Activated T-cell treated with anti-CD3 and anti-CD28 coated beads, Interleukin-2, amount 50 U/mL, for 4 hours (primary cell): Measurements from ENCODE around the gene C1orf141. TPM values are rescaled to one million over a fixed set of nuclear protein-coding genes. Genes with fewer than 3 reads are reported as not detected.

ENCODE experiments used
- ATAC-seq, 2 donors: fragments of 200-7000 bp; cut with Tn5 transposase; one replicate each; pipeline ENCODE4 v1.10.0; 2021
- DNase-seq: peaks from one replicate; pipeline ENCODE4 v3.0.0-alpha.2; 2020
- H3K27me3 Mint-ChIP-seq: one replicate; pipeline ENCODE4 v1.8.0; 2021; ENCODE audit warnings: low read depth, mixed read lengths
- H3K36me3 Mint-ChIP-seq: one replicate; pipeline ENCODE4 v1.8.0; 2022; ENCODE audit warnings: mixed read lengths; ENCODE audit not compliant: insufficient read depth
- H3K4me1 Mint-ChIP-seq: one replicate; pipeline ENCODE4 v1.8.0; 2021; ENCODE audit warnings: low read depth, mixed read lengths
- H3K4me3 Mint-ChIP-seq: one replicate; pipeline ENCODE4 v1.8.0; 2021; ENCODE audit warnings: mild to moderate bottlenecking, moderate library complexity, mixed read lengths
- H3K9me3 Mint-ChIP-seq: one replicate; pipeline ENCODE4 v1.8.0; 2021; ENCODE audit warnings: mixed read lengths
- total RNA-seq, 3 donors: library from RNA; stranded (reverse); gene quantifications; one replicate each; pipeline ENCODE4 v1.2.1, GENCODE V29; 2021

C1orf141 gene
- total RNA-seq, 3 donors from 2014 or later = 0.11 to 0.25 TPM; not detected in 1

DNA sequence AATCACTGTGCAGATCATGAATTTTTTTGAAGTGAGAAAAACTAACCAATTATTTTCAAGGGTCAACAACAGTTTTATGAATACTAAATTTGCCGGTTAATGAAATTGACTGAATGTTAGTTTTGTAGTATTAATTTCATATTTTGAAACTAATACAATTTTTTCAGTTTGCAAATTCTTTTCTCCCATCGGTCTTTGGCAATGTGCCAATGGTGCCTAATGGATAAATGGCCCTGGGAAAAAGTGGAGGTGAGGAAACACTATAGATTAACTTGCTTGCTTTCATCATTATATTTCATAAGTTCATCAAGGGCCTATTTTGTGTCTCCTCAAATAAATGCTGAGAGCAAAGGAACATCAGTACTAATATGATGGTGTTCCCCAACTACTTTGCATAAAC, 4.1 kb downstream of the C1orf141 start:
- no peaks in the 10 kb centered on the region for H3K9me3 Mint-ChIP-seq
- ATAC-seq = no peak

DNA sequence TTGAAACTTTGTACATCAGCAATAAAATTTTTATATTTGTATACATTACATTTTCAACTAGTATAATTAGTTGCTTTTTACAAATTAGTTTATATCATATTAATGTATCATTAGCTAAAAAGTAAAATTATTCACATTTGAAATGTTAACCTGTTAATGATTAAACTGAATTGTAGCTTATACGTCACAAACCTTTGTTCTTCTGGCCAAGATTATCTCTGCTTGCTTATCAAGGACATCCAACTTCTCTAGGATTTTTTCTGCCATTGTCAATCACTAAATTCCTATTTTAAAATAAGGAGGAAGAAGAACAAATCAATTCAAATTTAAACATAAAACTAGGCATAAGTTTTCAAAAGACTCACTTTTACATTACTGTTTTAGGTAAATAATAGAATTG, 7.8 kb downstream of the C1orf141 start:
- ATAC-seq (no peak), DNase-seq (no peak)
- no peaks in the 10 kb centered on the region for H3K27me3 Mint-ChIP-seq
- no peaks in the 10 kb centered on the region for H3K36me3 Mint-ChIP-seq
- H3K4me3 Mint-ChIP-seq = no peak overlapping the region
- H3K9me3 Mint-ChIP-seq = no peaks in the 10 kb centered on the region
- H3K4me1 Mint-ChIP-seq = no peaks in the 10 kb centered on the region

More for the DNA sequence above, 4.1 kb downstream of the C1orf141 start:
- Mint-ChIP-seq H3K4me3 (no peak overlapping the region), H3K36me3 (no peaks in the 10 kb centered on the region), H3K4me1 (peaks cover 4% of the 10 kb centered on the region), H3K27me3 (peaks cover 4% of the 10 kb centered on the region)
- no peak for DNase-seq

DNA sequence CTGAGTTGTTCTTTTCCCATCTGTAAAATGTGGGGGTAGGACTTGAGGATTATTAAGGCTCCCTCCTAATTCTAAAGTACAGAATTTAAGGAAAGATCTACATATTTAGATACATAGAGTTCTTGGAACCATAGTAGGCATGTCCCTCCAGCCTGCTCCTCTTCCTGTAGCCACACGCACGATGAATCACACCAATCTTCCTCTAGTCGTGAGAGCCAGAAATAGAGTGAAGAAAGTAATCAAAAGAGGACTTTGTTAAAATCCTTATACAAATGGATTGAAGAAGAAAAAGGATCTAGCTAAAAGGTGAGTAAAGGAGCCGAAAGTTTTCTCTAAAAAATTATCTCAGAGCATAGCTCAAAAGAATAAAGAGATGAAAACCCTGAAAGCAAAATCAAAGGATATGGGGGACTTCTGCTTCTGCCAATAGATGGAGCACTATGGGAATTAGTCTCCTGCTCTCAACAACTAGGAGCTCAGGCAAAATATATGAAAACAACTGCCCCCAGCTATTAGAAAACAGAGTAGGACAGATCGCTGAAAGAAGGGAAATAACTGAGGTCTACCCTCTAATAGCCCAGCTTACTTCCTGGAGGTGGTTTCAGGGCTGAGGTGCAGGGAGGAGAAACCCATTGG, 8.5 kb downstream of the C1orf141 start:
- Mint-ChIP-seq H3K36me3 (no peaks in the 10 kb centered on the region), H3K9me3 (no peaks in the 10 kb centered on the region), H3K4me3 (no peak overlapping the region), H3K27me3 (no peaks in the 10 kb centered on the region), H3K4me1 (no peaks in the 10 kb centered on the region)
- ATAC-seq = no peak
- DNase-seq = no peak

DNA sequence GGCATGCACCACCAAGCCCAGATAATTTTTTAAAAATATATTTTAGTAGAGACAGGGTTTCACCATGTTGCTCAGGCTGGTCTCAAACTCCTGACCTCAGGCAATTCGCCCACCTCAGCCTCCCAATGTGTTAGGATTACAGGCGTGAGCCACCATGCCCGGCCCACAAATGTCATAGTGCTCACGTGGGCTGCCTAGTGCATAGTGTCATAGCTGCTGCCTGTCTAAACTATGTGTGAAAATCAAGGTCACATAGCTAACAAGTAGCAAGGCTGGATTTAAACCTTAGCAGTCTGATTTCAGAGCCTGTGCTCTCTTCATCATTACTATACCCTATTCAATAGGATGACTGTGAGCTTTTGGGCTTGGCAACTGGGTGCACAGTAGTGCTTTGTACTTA, 10.3 kb downstream of the C1orf141 start:
- no peak overlapping the region for H3K4me3 Mint-ChIP-seq
- no peaks in the 10 kb centered on the region for H3K9me3 Mint-ChIP-seq
- no peak for DNase-seq
- no peaks in the 10 kb centered on the region for H3K36me3 Mint-ChIP-seq
- ATAC-seq = no peak
- H3K27me3 Mint-ChIP-seq = no peaks in the 10 kb centered on the region
- H3K4me1 Mint-ChIP-seq = no peaks in the 10 kb centered on the region

DNA sequence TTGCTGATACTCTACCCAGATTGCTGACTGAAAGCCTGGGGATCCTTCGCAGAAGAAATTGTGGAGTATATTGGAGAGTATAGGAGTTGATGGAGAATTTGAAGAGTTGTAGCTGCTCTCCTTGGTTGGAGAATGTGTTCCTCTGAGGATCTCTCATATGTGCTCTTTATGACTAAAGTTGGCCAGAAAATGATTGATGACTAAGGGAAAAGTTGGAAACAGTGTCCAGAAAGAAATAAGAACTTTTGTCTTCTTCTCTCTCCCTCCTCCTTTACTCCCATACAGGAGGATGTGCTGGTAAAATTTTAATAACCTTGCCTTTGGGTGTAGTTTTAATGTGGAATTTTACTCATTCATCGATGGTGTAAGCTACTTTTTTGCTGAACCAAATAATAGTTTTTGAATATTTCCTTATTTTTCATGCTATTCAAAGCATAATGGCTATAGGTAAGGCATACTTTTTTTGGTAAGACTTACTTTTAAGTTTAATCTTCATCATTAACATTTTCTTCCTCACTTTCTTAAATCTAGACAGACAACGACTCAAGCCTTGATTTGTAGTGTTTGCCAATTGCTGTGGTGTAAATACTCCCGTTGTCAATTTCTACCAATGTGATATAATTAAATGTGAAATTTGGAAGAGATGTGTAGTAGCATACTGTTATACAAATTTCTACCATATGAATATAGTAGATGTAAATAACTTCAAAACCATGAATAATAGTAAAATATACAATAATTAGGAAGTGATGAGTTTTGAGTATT, 13.7 kb downstream of the C1orf141 start:
- Mint-ChIP-seq H3K36me3 (no peaks in the 10 kb centered on the region), H3K27me3 (no peaks in the 10 kb centered on the region), H3K9me3 (no peaks in the 10 kb centered on the region), H3K4me3 (no peak overlapping the region), H3K4me1 (peaks cover 5% of the 10 kb centered on the region)
- no peak for ATAC-seq
- no peak for DNase-seq

DNA sequence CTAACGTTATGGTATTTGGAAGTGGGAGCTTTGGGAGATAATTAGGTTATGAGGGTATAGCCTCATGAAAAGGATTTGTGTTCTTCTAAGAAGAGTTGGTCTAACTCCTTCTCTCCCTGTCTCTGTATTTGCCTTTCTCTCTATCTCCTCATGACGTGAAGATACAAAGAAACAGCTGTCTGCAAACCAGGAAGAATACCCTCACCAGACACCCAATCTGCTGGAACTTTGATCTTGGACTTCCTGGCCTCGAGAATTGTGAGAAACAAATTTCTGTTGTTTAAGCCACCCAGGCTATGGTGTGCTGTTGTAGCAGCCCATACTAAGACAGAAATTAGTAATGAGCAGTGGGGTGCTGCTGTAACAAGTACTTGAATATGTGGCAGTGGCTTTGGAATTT, 16.1 kb downstream of the C1orf141 start:
- H3K27me3 Mint-ChIP-seq = no peaks in the 10 kb centered on the region
- no peak for ATAC-seq
- H3K4me3 Mint-ChIP-seq = no peak overlapping the region
- DNase-seq = no peak
- no peaks in the 10 kb centered on the region for H3K36me3 Mint-ChIP-seq
- H3K9me3 Mint-ChIP-seq = peaks cover 8% of the 10 kb centered on the region
- peaks cover 5% of the 10 kb centered on the region for H3K4me1 Mint-ChIP-seq

DNA sequence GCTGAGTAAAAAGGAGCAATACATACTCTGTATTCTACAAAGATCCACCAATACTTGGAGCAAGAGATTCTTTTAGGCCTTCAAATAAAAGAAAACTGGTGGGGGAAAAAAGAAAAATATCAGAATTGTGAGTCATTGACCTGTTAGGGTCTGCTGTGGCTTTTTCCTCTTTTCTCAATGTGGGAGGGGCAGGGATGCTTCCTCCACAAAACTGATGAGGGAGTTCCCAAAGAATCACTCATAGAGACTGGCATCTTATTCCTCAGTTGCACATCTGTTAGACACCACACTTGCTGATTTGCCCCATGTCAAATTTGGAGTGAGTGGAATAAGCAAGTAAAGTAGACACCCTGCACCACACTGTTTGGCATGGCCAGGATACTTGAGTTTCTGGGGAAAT, 16.6 kb downstream of the C1orf141 start:
- H3K9me3 Mint-ChIP-seq = peaks cover 9% of the 10 kb centered on the region
- DNase-seq (no peak), ATAC-seq (no peak)
- peaks cover 5% of the 10 kb centered on the region for H3K4me1 Mint-ChIP-seq
- H3K4me3 Mint-ChIP-seq = no peak overlapping the region
- no peaks in the 10 kb centered on the region for H3K27me3 Mint-ChIP-seq
- H3K36me3 Mint-ChIP-seq = no peaks in the 10 kb centered on the region

DNA sequence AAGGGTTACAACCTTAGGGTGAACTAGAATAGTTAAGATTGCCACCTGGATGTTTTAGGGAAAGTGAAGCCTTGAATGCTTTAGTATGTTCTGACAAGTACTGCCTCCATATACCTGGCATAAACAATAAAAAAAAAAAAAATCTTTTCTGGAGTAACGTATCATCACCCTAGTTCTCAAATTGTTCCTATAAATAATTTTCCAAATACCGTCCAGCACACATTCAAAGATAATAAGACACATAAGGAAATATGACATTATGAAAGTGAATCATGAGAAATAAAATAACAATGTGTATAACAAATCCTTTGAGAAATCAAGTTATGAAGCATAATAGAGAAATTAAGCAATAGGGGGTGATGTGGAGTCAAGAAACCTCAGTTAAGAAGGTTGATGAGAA, 20.6 kb downstream of the C1orf141 start:
- Mint-ChIP-seq H3K4me3 (no peak overlapping the region), H3K4me1 (peaks cover 7% of the 10 kb centered on the region), H3K9me3 (peaks cover 9% of the 10 kb centered on the region), H3K36me3 (no peaks in the 10 kb centered on the region), H3K27me3 (no peaks in the 10 kb centered on the region)
- ATAC-seq = no peak
- DNase-seq = no peak

DNA sequence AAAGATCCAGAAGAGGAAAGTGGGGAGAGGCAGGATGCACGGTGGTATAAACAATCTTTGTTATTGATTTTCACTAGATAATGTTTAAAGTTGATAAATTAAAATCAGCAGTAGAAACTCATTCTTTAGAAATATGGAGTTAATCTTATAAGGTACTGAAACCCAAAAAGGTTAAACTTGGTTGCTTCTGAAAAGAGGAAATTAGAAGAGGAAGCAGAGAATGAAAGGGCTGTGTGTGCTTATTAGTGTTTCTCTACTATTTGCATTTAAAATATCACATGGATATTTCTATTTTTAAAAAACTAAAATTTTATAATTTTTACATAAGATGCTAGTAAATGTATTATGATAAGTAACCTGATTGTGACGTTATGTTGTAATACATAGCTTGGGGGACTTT, 24.4 kb downstream of the C1orf141 start:
- H3K4me1 Mint-ChIP-seq = peaks cover 2% of the 10 kb centered on the region
- no peak overlapping the region for H3K4me3 Mint-ChIP-seq
- no peaks in the 10 kb centered on the region for H3K27me3 Mint-ChIP-seq
- no peaks in the 10 kb centered on the region for H3K36me3 Mint-ChIP-seq
- peaks cover 9% of the 10 kb centered on the region for H3K9me3 Mint-ChIP-seq
- DNase-seq = no peak
- no peak for ATAC-seq

DNA sequence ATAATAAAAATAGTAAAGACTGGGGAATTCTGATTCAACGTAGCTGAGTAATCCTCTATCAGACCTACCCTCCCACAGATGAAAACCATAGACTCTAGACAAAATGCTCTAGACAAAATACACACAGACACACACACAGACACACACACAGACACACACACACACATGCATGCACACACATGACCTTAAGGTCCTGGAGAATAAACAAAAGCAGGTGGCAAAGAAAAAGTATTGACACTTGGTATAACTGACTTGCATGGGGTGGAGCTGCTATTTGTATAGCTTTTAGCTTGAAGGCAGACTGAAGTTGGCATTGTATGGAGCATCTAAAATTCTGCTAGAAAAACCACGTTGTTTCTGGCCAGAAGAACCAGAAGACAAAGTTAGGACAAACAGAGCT, 29.3 kb downstream of the C1orf141 start:
- peaks cover 12% of the 10 kb centered on the region for H3K27me3 Mint-ChIP-seq

DNA sequence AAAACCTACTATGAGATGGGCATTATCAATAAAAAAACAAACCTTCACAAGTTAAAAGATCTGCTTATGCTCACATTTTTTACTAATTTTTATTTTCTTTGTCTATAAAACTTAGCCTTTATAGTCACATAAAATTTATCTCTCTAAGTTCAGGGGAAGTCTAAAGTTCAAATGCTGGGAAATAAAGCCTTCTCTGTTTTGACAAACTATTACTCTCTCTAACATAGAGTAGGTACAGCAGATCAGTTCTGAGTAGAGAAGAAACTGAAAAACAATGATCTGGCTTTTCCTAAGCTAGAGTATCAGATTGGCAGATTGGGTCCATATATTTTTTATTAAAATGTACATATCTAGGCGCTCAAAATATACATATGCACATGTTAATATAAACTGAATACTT, 31.2 kb downstream of the C1orf141 start:
- no peaks in the 10 kb centered on the region for H3K9me3 Mint-ChIP-seq
- no peaks in the 10 kb centered on the region for H3K36me3 Mint-ChIP-seq
- no peaks in the 10 kb centered on the region for H3K4me1 Mint-ChIP-seq
- ATAC-seq (no peak), DNase-seq (no peak)
- H3K4me3 Mint-ChIP-seq = no peak overlapping the region
- H3K27me3 Mint-ChIP-seq = peaks cover 12% of the 10 kb centered on the region

More for the DNA sequence above, 29.3 kb downstream of the C1orf141 start:
- no peak for ATAC-seq
- Mint-ChIP-seq H3K4me3 (no peak overlapping the region), H3K4me1 (peaks cover 2% of the 10 kb centered on the region), H3K9me3 (no peaks in the 10 kb centered on the region), H3K36me3 (no peaks in the 10 kb centered on the region)
- DNase-seq = no peak

DNA sequence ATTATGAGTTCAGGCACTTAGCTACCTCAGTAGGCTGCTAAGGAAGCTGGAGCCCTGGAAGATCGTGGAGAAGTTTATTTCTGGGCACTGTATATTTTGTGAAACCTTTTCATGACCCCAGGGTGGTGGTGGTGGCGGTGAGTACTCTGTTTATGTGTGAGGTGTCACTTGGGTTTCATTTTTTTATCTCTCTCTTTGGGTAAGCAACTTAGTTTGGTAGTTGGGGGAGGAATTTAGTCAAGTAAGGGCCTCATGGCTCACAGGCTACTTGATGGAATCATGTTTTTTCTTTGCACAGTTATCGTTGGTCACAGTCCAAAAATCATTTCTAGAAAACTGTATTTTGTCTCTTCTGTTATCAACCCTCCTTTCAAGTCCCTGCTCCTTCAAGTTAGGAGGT, 33.9 kb downstream of the C1orf141 start:
- ATAC-seq (no peak), DNase-seq (no peak)
- peaks cover 14% of the 10 kb centered on the region for H3K27me3 Mint-ChIP-seq
- no peak overlapping the region for H3K4me3 Mint-ChIP-seq
- no peaks in the 10 kb centered on the region for H3K36me3 Mint-ChIP-seq
- H3K4me1 Mint-ChIP-seq = no peaks in the 10 kb centered on the region
- H3K9me3 Mint-ChIP-seq = no peaks in the 10 kb centered on the region

DNA sequence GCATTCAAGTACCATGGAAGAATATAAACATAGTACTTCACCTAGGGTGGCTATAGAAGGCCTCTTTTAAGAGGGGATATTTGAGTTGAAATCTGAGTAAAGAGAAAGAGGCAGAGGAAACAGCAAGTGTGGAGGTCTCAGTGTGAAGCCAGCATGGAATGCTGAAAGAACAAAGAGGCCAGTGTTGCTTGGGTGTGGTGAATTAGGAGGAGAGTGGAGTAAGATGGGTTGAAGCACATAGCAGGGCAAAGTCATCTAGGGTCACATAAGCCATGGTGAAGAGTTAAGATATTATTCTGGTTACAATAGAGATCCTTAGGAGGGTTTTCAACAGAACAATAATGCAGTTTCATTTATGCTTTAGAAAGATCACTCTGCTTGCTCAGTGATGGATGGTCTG, 37.5 kb downstream of the C1orf141 start:
- peaks cover 18% of the 10 kb centered on the region for H3K27me3 Mint-ChIP-seq
- H3K9me3 Mint-ChIP-seq = no peaks in the 10 kb centered on the region
- no peak for DNase-seq
- ATAC-seq = no peak
- no peaks in the 10 kb centered on the region for H3K36me3 Mint-ChIP-seq
- H3K4me1 Mint-ChIP-seq = no peaks in the 10 kb centered on the region
- H3K4me3 Mint-ChIP-seq = no peak overlapping the region

DNA sequence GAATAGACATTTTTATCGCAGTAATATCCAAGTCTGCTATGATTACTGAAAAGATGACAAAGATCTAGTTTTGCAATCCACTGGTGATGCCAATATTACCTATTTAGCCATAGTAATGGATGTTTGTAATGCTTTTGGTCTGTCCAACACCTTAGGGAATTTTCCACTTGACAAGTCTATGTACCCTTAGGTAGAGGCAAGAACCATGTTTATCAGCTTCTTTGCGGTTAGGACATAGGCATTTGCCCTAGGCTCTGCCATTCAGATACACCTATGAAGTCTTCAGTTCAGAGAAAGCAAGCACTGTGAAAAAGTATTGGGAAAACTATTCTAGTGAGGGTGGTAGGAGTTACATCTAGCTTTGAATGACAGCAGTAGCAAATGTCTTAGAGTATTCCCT, 40.6 kb downstream of the C1orf141 start:
- H3K4me1 Mint-ChIP-seq = no peaks in the 10 kb centered on the region
- ATAC-seq (no peak), DNase-seq (no peak)
- peaks cover 10% of the 10 kb centered on the region for H3K27me3 Mint-ChIP-seq
- H3K36me3 Mint-ChIP-seq = no peaks in the 10 kb centered on the region
- no peak overlapping the region for H3K4me3 Mint-ChIP-seq
- H3K9me3 Mint-ChIP-seq = peaks cover 3% of the 10 kb centered on the region

DNA sequence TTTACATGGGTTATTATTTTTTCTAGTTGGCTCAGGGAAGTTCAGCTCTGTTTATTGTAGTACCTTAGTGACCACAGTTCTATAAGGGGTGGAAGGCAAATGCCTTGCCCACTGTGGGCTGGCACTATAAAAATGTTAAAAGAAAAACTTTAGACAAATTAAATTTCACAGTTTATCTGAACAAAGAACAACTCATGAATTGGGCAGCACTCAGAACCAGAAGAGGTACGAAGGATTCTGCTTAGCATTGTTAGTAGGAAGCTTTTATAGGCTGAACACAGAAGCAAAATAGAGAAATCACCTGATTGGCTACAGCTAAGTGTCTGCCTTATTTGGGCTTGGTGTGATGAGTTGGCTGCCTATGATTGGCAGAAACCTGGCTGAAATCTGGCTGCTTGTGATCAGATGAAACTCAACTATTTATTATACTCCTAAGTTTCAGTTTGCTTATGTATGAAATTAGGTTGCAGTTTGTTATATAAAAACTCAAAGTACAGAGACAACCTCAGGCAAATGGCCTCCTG, 45.0 kb downstream of the C1orf141 start:
- H3K4me1 Mint-ChIP-seq = no peaks in the 10 kb centered on the region
- no peak for ATAC-seq
- DNase-seq = no peak
- no peaks in the 10 kb centered on the region for H3K36me3 Mint-ChIP-seq
- peaks cover 7% of the 10 kb centered on the region for H3K9me3 Mint-ChIP-seq
- H3K4me3 Mint-ChIP-seq = no peak overlapping the region
- H3K27me3 Mint-ChIP-seq = peaks cover 4% of the 10 kb centered on the region
